Measurements from ENCODE around the gene PRR5L.

PRR5L gene

DNA sequence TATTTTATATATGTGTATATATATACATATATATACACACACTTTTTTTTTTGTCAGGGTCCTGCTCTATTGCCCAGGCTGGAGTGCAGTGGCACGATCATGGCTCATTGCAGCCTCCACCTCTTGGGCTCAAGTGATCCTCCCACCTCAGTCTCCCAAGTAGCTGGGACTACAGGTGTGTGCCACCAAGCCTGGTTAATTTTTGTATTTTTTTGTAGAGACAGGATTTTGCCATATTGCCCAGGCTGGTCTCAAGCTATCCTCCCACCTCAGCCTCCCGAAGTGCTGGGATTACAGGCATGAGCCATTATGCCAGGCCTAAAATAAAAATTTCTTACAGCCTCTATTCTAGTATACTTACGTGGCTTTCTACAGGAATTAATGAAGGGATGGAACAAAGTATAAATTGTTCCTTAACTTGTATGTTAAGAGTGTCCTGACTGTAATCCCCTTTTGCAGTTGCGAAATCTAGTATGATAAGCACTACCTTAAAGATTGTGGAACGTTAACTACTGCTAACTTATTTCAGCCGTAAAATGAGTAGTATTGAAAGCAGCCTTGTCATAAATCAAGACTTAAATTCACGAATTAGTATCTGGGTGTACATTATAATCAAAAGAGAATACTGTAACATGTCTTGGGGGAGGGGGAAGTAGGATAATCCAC is 211.9 kb downstream of the PRR5L start:
- H3K23ac ChIP-seq (ENCODE audit: low read length in 2 of 2) = no peak overlapping the region
- H3K27ac ChIP-seq (ENCODE audit: low read length, poor library complexity, severe bottlenecking) = no peak overlapping the region

DNA sequence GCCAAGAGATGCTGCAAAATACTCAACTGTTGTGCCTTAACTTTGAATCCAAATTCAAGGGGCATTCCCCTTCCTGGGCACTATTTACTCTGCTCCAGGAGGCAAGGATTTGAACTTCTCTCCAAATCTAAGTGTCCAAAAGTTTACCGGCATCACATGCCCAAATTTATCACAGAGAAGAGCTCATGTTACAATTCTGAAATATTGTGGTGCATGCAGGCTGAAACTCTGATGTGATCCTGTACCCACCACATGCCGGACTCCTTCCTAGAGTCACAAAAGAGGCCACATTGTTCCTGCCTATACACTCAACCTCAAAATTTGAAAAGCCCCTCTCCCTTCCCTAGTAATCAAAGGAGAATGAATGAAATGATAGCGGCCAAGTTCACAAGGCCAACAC is 212.7 kb downstream of the PRR5L start:
- H3K4me1 ChIP-seq (ENCODE audit: control insufficient read depth, insufficient read depth, low read depth, low read length) = no peaks in the 10 kb centered on the region
- H2AFZ ChIP-seq (ENCODE audit: low read depth, low read length) = no peak overlapping the region
- no peak overlapping the region for H2BK15ac ChIP-seq (ENCODE audit: low read depth, poor library complexity, severe bottlenecking)
- no peak overlapping the region for H3K4ac ChIP-seq (ENCODE audit: low read depth in 1 of 2, low read length in 2 of 2)
- 81% methylated on average over 2 of the region's 3 CpGs for WGBS
- no peak overlapping the region for H3K23ac ChIP-seq (ENCODE audit: low read length in 2 of 2)
- no peak overlapping the region for H3K18ac ChIP-seq (ENCODE audit: low read depth in 1 of 2, low read length in 2 of 2)
- H3K14ac ChIP-seq (ENCODE audit: low read length in 2 of 2) = no peak overlapping the region
- H2BK12ac ChIP-seq (ENCODE audit: low read length in 2 of 2) = no peak overlapping the region
- H3K36me3 ChIP-seq (ENCODE audit: control insufficient read depth in 1 of 2, insufficient read depth in 2 of 2, low read depth in 1 of 2, low read length in 2 of 2) = peaks cover 0 to 5% of the 10 kb centered on the region in 2 experiments
- peak overlapping the region in 1 of 2 experiments; percentile 99 for H3K4me3 ChIP-seq (ENCODE audit: insufficient read depth in 1 of 2, low read depth in 1 of 2, low read length in 2 of 2)
- peaks cover 2% of the 10 kb centered on the region for H3K79me1 ChIP-seq (replicated peaks; ENCODE audit: low read length, poor library complexity, severe bottlenecking)
- peak overlapping the region; percentile 65 for H3K4me2 ChIP-seq (ENCODE audit: low read length, poor library complexity, severe bottlenecking)
- no peak overlapping the region for H2AK5ac ChIP-seq (ENCODE audit: low read length, severe bottlenecking)
- no peaks in the 10 kb centered on the region for H3K27me3 ChIP-seq (ENCODE audit: control insufficient read depth in 1 of 2, insufficient read depth in 1 of 2, low read length in 2 of 2)
- DNase-seq = peak; percentile 18
- H3K9me3 ChIP-seq (ENCODE audit: control insufficient read depth, low read length) = peaks cover 1% of the 10 kb centered on the region
- H2BK120ac ChIP-seq (ENCODE audit: low read depth, low read length) = no peak overlapping the region
- H4K91ac ChIP-seq (ENCODE audit: low read length) = no peak overlapping the region
- H2BK5ac ChIP-seq (ENCODE audit: low read depth, low read length, poor library complexity, severe bottlenecking) = no peak overlapping the region
- H3K27ac ChIP-seq (ENCODE audit: low read length, poor library complexity, severe bottlenecking) = peak overlapping the region; percentile 46
- no peak overlapping the region for H4K8ac ChIP-seq (ENCODE audit: low read length)
- H3K9ac ChIP-seq (ENCODE audit: low read length) = peak overlapping the region; percentile 96

More for the DNA sequence above, 211.9 kb downstream of the PRR5L start:
- peak overlapping the region; percentile 96 for H3K9ac ChIP-seq (ENCODE audit: low read length)
- peaks cover 5% of the 10 kb centered on the region for H3K79me1 ChIP-seq (replicated peaks; ENCODE audit: low read length, poor library complexity, severe bottlenecking)
- H3K9me3 ChIP-seq (ENCODE audit: control insufficient read depth, low read length) = no peaks in the 10 kb centered on the region
- H2AK5ac ChIP-seq (ENCODE audit: low read length, severe bottlenecking) = no peak overlapping the region
- H3K4ac ChIP-seq (ENCODE audit: low read depth in 1 of 2, low read length in 2 of 2) = no peak overlapping the region
- no peaks in the 10 kb centered on the region for H3K27me3 ChIP-seq (ENCODE audit: control insufficient read depth in 1 of 2, insufficient read depth in 1 of 2, low read length in 2 of 2)
- no peaks in the 10 kb centered on the region for H3K4me1 ChIP-seq (ENCODE audit: control insufficient read depth, insufficient read depth, low read depth, low read length)
- no peak overlapping the region for H2BK15ac ChIP-seq (ENCODE audit: low read depth, poor library complexity, severe bottlenecking)
- no peak overlapping the region for H2BK120ac ChIP-seq (ENCODE audit: low read depth, low read length)
- no peak overlapping the region for H2AFZ ChIP-seq (ENCODE audit: low read depth, low read length)
- peak overlapping the region in 1 of 2 experiments; percentile 99 for H3K4me3 ChIP-seq (ENCODE audit: insufficient read depth in 1 of 2, low read depth in 1 of 2, low read length in 2 of 2)
- no peak overlapping the region for H3K4me2 ChIP-seq (ENCODE audit: low read length, poor library complexity, severe bottlenecking)
- no peak overlapping the region for H3K18ac ChIP-seq (ENCODE audit: low read depth in 1 of 2, low read length in 2 of 2)
- H3K14ac ChIP-seq (ENCODE audit: low read length in 2 of 2) = peak overlapping the region in 1 of 2 experiments; percentile 29
- H4K8ac ChIP-seq (ENCODE audit: low read length) = no peak overlapping the region
- peaks cover 0 to 5% of the 10 kb centered on the region in 2 experiments for H3K36me3 ChIP-seq (ENCODE audit: control insufficient read depth in 1 of 2, insufficient read depth in 2 of 2, low read depth in 1 of 2, low read length in 2 of 2)
- no peak overlapping the region for H2BK5ac ChIP-seq (ENCODE audit: low read depth, low read length, poor library complexity, severe bottlenecking)
- WGBS = 94% methylated on average over 6 of the region's 7 CpGs
- no peak overlapping the region for H4K91ac ChIP-seq (ENCODE audit: low read length)
- DNase-seq = no peak
- no peak overlapping the region for H2BK12ac ChIP-seq (ENCODE audit: low read length in 2 of 2)

DNA sequence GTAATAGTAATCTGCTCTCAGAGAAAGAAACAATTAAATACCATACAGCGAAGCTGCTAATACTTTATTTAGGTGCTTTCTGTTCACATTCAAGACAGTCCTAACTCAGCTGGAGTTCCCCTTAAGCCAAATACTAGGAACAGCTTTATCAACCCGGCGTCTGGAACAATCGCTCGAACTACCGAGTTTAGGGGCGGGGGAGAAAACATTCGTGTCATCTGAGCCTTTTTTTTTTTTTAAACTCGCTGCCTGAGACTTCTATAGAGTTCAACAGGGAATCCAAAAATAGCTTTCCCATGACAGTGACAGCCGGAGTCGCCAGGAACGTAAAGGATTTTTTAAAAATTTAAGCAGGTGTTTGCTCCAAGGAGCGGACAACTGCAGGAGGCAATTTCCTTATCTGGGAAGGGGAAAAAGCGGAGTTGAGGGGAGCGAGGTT is 213.1 kb downstream of the PRR5L start:
- 4% methylated on average over 15 of the region's 15 CpGs for WGBS
- H3K27me3 ChIP-seq (ENCODE audit: control insufficient read depth in 1 of 2, insufficient read depth in 1 of 2, low read length in 2 of 2) = no peaks in the 10 kb centered on the region
- H4K91ac ChIP-seq (ENCODE audit: low read length) = no peak overlapping the region
- H3K36me3 ChIP-seq (ENCODE audit: control insufficient read depth in 1 of 2, insufficient read depth in 2 of 2, low read depth in 1 of 2, low read length in 2 of 2) = peaks cover 0 to 5% of the 10 kb centered on the region in 2 experiments
- peak overlapping the region in 1 of 2 experiments; percentile 92 for H3K23ac ChIP-seq (ENCODE audit: low read length in 2 of 2)
- peaks cover 6% of the 10 kb centered on the region for H3K9me3 ChIP-seq (ENCODE audit: control insufficient read depth, low read length)
- DNase-seq = peak; percentile 83
- peak overlapping the region in 1 of 2 experiments; percentile 88 for H3K14ac ChIP-seq (ENCODE audit: low read length in 2 of 2)
- H3K4me1 ChIP-seq (ENCODE audit: control insufficient read depth, insufficient read depth, low read depth, low read length) = no peaks in the 10 kb centered on the region
- peak overlapping the region; percentile 96 for H3K9ac ChIP-seq (ENCODE audit: low read length)
- peak overlapping the region; percentile 91 to 99 for H3K4me3 ChIP-seq (ENCODE audit: insufficient read depth in 1 of 2, low read depth in 1 of 2, low read length in 2 of 2)
- H2AFZ ChIP-seq (ENCODE audit: low read depth, low read length) = peak overlapping the region; percentile 56
- no peak overlapping the region for H2AK5ac ChIP-seq (ENCODE audit: low read length, severe bottlenecking)
- H3K27ac ChIP-seq (ENCODE audit: low read length, poor library complexity, severe bottlenecking) = peak overlapping the region; percentile 13
- peak overlapping the region; percentile 65 for H3K4me2 ChIP-seq (ENCODE audit: low read length, poor library complexity, severe bottlenecking)
- H3K4ac ChIP-seq (ENCODE audit: low read depth in 1 of 2, low read length in 2 of 2) = no peak overlapping the region
- peak overlapping the region; percentile 54 for H2BK5ac ChIP-seq (ENCODE audit: low read depth, low read length, poor library complexity, severe bottlenecking)
- no peaks in the 10 kb centered on the region for H3K79me1 ChIP-seq (replicated peaks; ENCODE audit: low read length, poor library complexity, severe bottlenecking)
- no peak overlapping the region for H2BK120ac ChIP-seq (ENCODE audit: low read depth, low read length)
- no peak overlapping the region for H2BK15ac ChIP-seq (ENCODE audit: low read depth, poor library complexity, severe bottlenecking)
- H4K8ac ChIP-seq (ENCODE audit: low read length) = no peak overlapping the region
- H2BK12ac ChIP-seq (ENCODE audit: low read length in 2 of 2) = no peak overlapping the region
- peak overlapping the region in 1 of 2 experiments; percentile 82 for H3K18ac ChIP-seq (ENCODE audit: low read depth in 1 of 2, low read length in 2 of 2)

DNA sequence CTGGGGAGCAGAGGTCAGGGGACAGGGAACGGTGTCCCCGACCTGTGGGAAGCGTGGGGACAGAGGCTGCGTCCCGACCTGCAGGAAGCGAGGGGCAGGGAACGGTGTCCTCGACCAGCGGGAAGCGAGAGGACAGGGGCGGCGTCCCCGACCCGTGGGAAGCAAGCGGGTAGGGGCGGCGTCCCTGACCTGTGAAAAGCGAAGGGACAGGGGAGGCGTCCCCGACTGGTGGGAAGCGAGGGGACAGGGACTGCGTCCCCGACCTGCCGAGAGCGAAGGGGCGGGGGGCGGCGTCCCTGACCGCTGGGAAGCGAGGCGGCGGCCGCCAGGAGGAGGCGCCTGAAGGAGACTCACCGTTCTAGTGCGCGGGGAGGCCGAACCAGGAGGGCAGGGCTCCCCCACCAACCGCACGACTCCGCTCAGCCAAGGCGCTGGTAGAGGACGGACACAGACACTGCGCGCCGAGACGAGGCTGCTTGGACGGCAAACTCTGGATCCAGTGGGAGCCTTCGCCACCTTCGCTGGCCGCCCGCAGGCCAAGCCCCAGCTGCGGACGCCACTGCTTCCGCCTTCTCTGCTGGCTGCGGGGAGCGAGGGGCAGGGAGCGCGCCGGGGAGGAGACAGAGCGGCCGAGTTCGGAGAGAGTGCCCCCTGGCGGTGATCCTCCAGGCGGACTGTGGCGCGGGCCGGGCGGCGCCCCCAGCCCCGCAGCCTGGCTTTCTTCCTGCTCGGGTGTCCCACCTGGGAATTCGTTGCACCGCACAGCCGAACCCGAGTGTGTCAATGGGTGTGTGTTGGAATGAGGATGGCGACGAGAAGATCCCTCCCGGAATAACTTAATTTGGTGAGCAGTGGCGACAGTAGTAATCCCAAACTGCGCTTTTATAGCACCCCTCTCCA is 213.9 kb downstream of the PRR5L start, which contains the start of gene TRAF6:
TRAF6 (minus strand) TSS at position 579 of the 900 bp plus-strand sequence. CDS start 8,757 bp downstream, outside the sequence.
- Histone ChIP-seq H2BK15ac (ENCODE audit: low read depth, poor library complexity, severe bottlenecking) (peak within 1 kb of the TSS; percentile 15), H3K18ac (ENCODE audit: low read depth in 1 of 2, low read length in 2 of 2) (peak within 1 kb of the TSS; percentile 96 to 97), H3K4me3 (ENCODE audit: insufficient read depth in 1 of 2, low read depth in 1 of 2, low read length in 2 of 2) (peak within 1 kb of the TSS; percentile 91 to 99), H3K79me1 (replicated peaks; ENCODE audit: low read length, poor library complexity, severe bottlenecking) (peaks cover 2% of the 10 kb centered on the region), H3K4me1 (ENCODE audit: control insufficient read depth, insufficient read depth, low read depth, low read length) (no peaks in the 10 kb centered on the region), H3K4ac (ENCODE audit: low read depth in 1 of 2, low read length in 2 of 2) (peak within 1 kb of the TSS; percentile 77 to 83), H2AFZ (ENCODE audit: low read depth, low read length) (peak within 1 kb of the TSS; percentile 86), H3K14ac (ENCODE audit: low read length in 2 of 2) (peak within 1 kb of the TSS in 1 of 2 experiments; percentile 96), H3K9me3 (ENCODE audit: control insufficient read depth, low read length) (peaks cover 12% of the 10 kb centered on the region), H3K9ac (ENCODE audit: low read length) (peak within 1 kb of the TSS; percentile 96), H3K27ac (ENCODE audit: low read length, poor library complexity, severe bottlenecking) (peak within 1 kb of the TSS; percentile 78), H4K91ac (ENCODE audit: low read length) (peak within 1 kb of the TSS; percentile 99), H3K23ac (ENCODE audit: low read length in 2 of 2) (peak within 1 kb of the TSS in 1 of 2 experiments; percentile 92), H4K8ac (ENCODE audit: low read length) (peak within 1 kb of the TSS; percentile 99), H2BK120ac (ENCODE audit: low read depth, low read length) (peak within 1 kb of the TSS; percentile 29), H3K4me2 (ENCODE audit: low read length, poor library complexity, severe bottlenecking) (peak within 1 kb of the TSS; percentile 80), H2AK5ac (ENCODE audit: low read length, severe bottlenecking) (no peak within 1 kb of the TSS), H3K27me3 (ENCODE audit: control insufficient read depth in 1 of 2, insufficient read depth in 1 of 2, low read length in 2 of 2) (no peaks in the 10 kb centered on the region), H2BK5ac (ENCODE audit: low read depth, low read length, poor library complexity, severe bottlenecking) (peak within 1 kb of the TSS; percentile 83), H3K36me3 (ENCODE audit: control insufficient read depth in 1 of 2, insufficient read depth in 2 of 2, low read depth in 1 of 2, low read length in 2 of 2) (no peaks in the 10 kb centered on the region), H2BK12ac (ENCODE audit: low read length in 2 of 2) (peak within 1 kb of the TSS in 1 of 2 experiments; percentile 60)
- DNase-seq = peak; percentile 90
- WGBS = under 1% methylated on average over 79 of the region's 81 CpGs

Measured in mesenchymal stem cell (in vitro differentiated cells and primary cell).